Astrocyte (in vitro differentiated cells and primary cell): ENCODE measurements around the gene GIPC1.

Experiments used
- CTCF ChIP-seq: IDR thresholded peaks from 2 replicates; pipeline ENCODE4 v1.5.1; 2011; ENCODE audit warnings: low read depth, mild to moderate bottlenecking, inconsistent platforms, low read length, moderate library complexity; ENCODE audit not compliant: insufficient read depth
- EZH2 ChIP-seq: IDR thresholded peaks from 2 replicates; pipeline ENCODE4 v1.6.1; 2012; ENCODE audit warnings: mild to moderate bottlenecking, low read length, inconsistent platforms; ENCODE audit not compliant: insufficient read depth

DNA sequence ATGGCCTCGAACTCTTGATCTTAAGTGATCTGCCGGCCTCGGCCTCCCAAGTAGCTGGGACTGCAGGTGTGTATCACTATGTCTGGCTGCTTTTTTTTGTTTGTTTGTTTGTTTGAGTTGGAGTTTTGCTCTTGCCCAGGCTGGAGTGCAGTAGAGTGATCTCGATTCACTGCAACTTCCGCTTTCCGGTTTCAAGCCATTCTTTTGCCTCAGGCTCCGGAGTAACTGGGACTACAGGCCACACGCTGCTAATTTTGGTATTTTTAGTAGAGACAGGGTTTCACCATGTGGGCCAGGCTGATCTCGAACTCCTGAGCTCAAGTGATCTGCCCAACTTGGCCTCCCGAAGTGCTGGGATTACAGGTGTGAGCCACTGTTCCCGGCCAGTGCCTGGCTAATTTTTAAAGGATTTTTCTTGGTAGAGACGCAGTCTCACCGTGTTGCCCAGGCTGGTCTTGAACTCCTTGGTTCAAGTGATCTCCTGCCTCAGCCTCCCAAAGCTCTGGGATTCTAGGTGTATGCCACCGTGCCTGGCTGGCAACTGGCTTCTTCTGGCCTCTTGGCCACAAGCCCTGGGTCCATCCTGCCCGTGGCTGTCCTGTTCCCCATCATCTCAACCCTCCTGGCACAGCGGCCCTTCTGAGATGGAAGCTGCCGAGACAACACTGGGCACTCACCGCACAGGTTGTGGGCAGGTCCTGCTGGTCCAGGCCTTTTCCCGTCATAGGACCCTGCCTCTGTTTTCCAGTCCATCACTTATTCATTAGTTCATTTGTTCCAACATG lies 45.0 kb upstream of the GIPC1 start:
- TF ChIP-seq CTCF = no peak
- TF ChIP-seq EZH2 = no peak
